ENCODE data around the gene ELOB.

ELOB gene

DNA sequence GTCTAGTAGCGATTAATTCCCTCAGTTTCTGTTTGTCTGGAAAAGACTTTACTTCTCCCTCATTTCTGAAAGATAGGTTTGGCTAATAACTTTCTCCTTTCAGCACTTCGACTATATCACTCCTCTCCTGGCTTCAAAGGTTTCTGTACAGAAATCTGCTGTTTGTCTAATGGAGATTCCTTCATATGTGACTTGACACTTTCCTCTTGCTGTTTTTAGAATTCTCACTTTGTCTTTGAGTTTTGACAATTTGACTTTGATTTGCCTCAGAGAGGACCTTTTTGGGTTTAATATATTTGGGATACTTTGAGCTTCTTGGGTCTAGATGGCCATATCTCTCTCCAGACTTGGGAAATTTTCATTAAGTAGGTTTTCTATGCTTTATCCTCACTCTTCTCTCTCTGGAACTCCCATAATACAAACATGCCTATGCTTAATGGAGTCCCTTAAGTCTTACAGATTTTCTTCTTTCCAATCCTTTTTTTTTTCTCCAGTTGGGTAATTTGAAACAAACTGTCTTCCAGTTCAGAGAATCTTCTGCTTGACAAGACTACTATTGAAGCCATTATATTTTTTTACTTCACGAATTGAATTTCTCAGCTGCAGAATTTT, 32.2 kb upstream of the ELOB start:
- no peak for DNase-seq

DNA sequence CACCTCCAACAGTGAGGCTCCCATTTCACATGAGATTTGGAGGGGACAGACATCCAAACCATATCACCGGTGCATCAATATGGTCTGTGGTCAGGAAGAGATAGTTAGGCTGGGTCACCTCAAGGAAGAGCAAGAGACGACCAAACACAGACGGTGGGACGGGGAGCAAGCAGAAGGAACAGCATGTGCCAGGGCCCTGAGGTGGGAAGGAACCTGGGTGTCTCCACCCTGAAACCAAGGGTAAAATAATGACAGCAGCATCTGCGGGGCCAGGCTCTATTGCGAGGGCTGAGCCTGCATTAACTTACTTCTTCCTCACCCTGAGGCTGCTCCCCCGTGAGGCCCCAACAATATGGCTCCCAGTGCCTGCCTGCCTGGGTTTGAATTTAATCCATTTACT, 31.1 kb upstream of the ELOB start:
- no peak for DNase-seq

DNA sequence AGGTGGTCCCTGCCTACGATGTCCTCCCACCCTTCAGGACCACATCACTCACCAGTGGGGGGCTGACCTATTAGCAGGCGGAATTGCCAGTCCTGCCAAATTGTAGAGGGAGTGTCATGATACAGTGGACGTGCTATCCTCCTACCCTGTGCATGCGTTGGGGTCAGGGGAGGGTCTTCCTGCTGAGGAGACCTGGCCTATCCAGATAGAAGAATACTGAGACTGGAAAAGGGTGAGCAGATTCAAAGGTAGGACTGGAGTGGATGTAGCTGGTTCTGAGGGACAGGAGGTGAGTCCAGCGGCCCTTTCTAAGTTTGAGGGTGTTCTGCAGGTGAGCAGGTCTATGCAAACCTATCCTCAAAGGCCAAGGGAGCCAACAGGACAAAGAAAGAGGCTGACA, 29.2 kb upstream of the ELOB start:
- no peak for DNase-seq

DNA sequence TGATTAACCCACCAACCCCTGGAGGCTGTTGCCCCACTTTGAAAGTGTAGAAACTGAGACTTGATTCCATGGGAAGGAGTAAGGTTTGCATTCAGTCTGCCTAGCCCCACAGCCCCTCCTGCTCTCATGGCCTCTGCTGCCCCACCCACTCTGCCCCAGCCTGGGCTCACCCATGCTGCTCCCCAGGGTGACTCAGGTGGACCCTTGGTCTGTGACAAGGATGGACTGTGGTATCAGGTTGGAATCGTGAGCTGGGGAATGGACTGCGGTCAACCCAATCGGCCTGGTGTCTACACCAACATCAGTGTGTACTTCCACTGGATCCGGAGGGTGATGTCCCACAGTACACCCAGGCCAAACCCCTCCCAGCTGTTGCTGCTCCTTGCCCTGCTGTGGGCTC, 27.6 kb upstream of the ELOB start:
- no peak for DNase-seq

DNA sequence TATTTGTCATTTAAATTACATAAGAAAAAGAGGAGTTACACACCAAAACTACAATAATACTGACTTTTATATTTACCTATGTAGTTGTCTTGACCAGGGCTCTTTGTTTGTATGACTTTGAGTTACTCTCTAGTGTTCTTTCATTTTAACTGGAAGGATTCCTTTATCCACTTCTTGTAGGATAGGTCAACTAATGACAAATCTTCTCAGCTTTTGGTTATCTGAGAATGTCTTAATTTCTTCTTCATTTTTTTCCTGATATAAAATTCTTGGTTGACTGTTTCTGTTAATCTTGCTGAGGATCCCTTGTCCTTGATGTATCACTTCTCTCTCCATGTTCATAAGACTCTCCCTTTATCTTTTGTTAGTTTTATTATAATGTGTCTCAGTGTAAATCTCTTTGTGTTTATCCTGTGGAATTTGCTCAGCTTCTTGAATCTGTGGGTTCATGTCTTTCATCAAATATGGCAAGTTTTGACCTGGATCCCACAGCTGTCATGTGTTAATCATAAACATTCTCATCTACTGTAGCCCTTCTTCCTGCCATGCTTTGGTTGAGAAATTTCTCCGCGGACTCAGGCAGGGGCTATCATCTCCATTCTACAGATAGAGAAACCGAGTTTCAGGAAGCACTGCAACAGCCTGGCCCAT, 26.6 kb upstream of the ELOB start:
- no peak for DNase-seq

DNA sequence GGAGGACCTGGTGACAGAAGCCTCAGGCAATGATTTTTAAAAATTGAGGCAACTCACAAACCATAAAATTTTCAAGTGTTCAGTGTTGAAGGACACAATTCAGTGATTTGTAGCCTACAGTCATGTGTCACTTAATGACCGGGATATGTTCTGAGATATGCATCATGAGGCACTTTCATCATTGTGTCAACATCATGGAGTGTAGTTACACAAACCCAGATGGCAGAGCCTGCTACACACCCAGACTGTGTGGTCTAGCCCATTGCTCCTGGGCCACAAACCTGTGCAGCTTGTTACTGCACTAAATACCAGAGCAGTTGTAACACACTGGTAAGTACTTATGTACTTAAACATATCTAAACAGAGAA, 22.8 kb upstream of the ELOB start:
- DNase-seq, result no peak

DNA sequence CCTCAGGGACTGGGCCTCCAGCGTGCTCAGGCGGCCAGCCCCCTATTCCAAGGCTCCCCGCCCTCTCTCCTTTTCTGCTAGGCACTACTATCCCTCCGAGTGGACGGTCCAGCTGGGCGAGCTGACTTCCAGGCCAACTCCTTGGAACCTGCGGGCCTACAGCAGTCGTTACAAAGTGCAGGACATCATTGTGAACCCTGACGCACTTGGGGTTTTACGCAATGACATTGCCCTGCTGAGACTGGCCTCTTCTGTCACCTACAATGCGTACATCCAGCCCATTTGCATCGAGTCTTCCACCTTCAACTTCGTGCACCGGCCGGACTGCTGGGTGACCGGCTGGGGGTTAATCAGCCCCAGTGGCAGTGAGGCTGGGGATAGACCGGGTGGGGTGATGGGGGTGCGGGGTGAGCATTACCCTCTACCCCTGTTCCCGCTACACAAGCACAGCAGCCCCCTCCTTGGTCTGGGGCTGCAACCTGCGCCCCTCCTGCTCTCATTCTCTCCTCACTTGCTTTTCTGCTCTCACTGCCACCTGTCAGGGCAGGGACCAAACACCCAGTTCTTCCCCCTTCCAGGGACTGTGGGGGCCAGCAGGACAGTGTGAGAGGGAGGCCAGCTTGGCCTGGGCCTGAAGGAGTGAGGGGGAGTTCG, 22.3 kb upstream of the ELOB start:
- DNase-seq, result no peak

DNA sequence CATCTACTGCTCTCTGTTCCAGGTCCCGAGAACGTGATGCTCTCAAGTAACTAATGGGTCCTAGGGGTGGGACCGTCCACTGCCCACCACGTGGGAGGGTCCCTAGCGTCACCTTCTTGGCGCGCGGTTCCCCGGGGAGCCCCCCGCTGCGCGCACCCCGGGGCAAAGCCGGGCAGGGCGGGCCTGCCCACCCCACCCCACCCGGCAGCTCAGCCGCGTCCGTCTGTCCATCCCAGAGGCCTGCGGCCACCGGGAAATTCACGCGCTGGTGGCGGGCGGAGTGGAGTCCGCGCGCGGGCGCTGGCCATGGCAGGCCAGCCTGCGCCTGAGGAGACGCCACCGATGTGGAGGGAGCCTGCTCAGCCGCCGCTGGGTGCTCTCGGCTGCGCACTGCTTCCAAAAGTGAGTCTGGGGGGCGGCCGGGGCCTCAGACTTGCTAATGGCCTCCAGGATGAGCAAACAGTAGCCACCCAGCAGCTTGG, 21.7 kb upstream of the ELOB start:
- DNase-seq, result no peak

DNA sequence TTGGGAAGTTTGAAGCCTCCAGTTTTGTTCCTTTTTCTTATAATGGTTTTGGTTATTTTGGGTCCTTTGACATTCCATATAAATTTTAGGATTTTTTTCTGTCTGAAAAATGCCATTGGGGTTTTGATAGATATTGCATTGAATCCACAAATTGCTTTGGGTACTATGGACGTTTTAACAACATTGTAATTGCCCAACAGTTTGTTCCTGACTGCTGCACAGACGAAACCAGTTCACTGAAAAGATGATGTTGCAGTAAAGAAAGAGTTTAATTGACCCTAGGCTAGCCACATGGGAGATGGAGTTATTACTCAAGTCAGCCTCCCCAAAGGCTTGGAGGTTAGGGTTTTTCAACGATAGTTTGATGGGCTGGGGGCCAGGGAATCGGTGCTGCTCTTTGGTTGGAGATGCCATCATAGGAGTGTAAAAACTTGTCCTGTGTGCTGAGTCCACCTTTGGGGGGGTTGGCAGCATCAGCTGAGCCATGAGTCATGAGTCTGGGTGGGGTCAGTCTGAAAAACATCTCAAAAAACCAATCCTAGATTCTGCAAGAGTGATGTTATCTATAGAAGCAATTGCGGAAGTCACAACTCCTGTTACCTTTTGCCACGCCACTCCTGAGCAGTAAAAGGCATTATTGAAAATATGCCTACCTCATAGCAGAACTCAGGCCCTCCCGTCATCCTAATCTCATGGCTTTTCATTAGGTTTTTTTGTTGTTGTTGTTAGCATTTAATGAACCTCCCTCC, 18.5 kb upstream of the ELOB start:
- DNase-seq, result no peak

DNA sequence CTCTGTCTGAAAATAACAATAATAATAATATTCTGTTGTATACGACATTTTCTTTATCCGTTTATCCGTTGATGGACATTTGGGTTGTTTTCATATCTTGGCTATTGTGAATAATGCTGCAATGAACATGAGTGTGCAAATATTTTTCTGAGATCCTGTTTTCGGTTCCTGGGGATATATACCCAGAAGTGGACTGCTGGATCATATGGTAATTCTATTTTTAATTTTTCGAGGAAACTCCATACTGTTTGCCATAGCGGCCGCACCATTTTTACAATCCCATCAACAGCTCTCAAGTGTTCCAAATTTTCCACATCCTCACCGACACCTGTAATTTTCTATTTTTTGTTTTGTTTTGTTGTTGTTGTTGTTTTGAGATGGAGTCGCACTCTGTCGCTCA, 15.9 kb upstream of the ELOB start:
- no peak for DNase-seq

DNA sequence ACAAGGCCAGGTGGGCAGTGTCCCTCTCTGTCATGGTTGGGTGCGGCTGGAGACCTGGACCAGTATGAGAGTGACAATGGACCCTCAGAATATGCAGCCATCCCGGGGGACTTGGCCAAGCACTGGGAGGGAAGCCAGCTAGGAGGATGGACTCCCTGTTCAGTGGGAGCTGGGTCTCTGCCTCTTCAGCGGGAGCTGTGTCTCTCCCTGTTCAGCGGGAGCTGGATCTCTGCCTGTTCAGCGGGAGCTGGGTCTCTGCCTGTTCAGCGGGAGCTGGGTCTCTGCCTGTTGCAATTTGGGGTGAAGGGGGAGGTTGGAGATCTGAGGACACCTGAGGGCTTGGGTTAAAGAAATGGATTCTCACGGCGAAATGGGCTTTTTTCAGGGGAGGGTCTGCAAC, 14.1 kb upstream of the ELOB start:
- DNase-seq, result no peak

DNA sequence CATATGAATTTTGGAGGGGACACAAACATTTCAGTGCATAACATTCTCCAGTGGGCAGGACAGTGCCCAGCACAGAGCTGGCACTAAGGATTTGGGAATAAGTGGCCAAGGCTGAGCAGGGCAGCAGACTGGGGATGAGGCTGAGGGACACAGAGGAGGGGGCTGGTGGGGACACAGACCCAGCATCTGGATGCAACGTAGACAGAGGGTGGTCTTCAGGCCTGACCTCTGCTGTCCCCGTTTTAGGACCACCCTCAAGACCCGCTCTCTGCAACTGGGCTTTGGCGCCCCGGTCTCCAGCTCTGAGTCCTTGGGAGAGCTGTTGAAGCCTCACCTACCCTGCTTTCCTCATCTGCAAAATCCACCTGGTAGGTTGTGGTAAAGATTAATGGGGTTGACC, 13.6 kb upstream of the ELOB start:
- DNase-seq, result no peak

DNA sequence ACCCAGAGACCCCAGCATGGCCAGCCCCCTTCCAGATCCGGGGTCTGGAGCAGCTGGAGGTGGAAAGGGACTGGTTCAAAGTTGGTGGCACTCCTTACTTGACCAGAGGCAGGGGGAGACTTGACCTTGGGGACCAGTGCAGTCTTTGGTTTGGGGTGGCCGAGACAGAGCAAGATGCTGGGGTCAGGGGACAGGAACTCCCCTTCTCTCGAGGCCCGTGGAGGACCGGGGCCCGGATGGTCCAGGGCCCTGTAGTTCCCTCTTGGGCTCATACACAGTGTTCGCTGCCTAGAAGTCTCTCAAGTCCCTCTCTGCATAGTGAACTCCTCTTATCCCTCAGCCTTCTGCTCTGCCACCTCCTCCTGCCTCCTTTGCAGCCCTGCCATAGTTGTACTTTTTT, 10.9 kb upstream of the ELOB start:
- no peak for DNase-seq

DNA sequence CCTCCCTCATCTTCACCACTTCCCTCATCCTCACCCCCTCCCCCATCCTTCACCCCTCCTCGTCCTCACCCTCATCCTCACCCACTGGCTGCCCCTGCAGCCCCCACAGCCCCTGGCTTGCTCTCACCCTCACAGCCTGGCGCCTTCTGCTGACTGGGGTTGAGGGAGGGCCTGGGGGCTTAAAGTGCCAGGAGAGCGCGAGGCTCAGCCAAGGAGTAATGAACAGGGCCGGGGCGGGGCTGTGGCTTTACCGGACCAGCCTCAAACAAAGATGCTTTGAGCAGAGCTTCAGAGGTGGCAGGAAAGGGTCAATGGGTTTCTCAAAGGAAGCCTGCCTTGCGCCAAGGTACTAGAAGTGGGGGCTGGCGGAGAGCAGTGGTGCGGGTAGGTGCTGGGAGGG, 10.3 kb upstream of the ELOB start, which contains the start of gene PRSS33:
Gene PRSS33 (minus strand): TSS at position 155 of the 400 bp plus-strand sequence. CDS start 1,013 bp downstream, outside the sequence.
- no peak for DNase-seq

DNA sequence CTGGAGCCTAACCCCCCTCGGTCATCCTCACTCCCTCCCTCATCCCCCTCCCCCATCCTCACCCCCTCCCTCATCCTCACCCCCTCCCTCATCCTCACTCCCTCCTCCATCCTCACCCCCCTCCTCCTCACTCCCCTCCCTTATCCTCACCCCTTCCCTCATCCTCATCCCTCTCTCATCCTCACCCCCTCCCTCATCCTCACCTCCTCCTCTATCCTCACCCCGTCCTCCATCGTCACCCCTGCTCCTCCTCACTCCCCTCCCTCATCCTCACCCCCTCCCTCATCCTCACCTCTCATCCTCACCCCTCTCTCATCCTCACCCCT, 9.7 kb upstream of the ELOB start:
- DNase-seq, result no peak

DNA sequence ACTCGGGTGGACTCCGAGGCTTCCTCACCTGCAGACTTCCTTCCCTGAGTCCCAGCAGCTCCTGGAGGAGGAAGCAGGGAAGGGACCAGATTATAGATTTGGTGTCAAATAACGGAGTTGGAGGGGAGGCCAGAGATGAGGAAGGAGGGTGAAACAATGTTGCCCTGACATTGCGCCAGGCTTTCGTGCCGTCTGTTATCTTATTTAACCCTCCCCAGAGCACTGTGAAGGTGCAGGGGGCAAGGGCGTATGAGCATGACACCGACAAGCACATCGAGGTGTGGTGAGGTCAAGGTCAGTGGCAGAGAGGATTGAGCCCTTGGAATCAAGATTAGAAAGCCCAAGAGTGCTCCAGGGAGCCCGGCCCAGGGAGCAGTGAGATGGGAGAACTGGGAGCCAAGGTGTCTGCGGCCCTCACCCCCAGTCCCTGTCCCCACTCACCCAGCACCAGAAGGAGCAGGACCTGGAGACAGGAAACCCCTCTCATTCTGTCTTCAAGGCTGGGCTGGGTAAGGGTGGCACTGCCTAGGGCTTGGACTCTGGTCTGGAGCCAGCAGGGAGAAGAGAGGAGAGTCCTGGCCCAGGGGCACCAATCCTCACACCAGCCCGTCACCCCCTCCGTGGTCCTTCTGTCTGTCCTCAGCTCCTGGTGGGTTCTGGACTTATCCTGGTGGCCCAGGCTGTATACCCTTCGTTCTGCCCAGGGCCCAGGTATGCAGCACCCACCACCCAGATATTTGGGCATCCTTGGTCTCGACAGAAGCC, 9.2 kb upstream of the ELOB start:
- no peak for DNase-seq

DNA sequence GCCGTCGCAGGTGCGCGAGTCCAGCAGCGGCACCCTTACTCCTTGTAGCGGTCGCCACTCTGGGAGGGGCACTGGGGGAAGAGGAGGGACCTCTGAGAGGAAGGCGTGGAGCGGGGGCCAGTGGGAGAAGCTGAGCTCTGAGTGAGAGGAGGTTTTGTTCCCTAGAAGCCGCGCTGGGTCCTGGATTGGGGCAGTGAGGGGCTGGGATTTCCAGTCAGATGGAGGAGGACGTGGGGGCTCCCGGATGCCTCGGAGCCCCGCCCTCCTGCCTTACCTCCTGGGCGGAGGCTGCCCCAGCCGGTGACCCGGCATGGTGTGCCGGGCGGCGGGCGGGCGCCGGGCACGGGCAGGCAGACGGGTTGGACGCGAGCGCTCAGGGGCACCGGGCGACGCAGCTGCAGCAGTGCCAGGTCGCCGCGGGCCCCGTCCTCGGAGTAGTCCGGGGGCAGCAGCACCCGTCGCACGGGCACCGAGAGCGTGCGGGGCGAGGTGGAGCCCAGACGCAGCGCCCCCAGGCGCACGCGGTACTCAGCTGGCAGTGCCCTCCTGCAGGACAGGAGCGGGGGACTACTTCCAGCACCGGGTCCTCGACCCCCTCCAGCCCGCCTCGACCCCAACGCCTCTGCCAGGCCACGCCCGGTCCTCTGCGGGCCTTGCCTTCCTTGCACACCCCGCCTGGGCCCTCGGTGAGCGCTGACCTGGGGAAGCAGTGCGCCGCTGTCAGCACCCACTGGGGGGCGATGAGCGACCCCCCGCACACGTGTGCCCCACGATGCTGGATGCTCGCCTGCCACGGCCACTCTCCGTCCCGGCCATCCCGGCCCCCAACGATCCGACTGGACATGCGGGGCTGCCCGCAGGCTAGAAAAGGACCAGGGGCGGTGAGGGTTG, 8.3 kb upstream of the ELOB start:
- DNase-seq, result peak in 1 of 2 donors; percentile 39

DNA sequence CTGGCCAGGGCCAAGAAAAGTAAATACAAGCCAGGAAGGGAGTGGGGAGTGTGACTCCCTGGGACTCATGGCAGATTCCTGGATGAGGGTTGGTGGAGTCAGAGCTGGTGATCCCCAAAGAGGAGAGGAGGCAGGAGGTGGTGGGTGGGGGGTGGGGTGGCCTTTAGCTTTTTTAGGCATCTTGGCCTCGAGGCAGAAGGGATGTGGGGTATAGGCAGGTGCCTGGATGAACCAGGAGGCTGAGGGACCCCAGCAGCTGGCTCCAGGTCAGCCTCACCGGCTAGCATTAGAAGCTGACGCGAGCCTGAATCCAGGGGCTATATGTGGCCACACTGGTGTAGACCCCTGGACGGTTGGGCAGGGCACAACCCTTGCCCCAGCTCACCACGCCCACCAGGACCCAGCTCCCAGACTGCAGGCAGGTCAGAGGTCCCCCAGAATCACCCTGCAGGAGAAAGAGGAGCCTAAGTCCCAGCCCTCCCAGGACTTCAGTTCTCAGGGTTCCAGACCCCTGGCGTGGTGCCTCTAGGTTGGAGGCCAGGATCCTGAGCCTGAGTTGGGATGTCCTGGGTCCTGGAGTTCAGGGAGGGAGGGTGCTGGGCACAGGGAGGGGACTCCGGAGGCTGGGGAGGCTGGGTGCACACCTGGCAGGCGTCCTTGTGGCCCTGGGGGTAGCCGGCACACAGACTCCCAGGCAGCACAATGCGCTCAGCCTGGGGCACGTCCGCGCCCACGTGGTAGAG, 7.4 kb upstream of the ELOB start:
- no peak for DNase-seq

DNA sequence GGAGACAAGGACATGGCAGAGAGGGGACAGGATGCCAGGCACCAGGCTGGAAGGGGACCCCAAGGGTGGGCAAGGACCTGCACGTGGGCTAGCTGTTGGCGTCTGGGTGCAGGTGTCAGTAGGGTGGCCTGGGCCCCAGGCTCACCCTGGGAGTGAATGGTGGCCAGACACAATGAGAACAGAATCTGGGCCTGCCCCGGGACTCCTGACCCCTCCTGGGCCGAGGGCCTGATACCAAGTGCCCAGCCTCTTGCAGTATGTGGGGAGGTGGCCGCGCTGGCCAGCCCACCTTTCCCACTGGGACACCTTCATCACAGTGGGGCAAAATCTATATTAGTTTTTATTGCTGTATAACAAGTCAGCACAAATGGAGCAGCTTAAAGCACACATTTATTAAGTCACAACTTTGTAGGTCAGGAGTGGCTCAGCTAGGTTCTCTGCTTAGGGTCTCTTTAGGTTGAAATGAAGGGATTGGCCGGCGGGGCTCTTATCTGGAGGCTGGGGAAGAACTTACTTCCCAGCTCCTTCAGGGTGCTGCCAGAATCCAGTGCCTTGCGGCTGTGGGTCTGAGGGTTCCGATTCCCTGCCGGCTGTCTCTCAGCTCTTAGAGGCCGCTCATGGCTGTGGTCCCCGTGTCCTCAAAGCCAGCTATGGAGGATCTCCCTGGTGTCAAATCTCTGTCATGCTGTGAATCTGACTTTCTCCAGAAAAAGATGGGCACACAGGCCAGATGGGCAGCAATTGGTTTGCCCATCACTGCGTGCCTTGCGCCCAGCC, 6.7 kb upstream of the ELOB start:
- no peak for DNase-seq

DNA sequence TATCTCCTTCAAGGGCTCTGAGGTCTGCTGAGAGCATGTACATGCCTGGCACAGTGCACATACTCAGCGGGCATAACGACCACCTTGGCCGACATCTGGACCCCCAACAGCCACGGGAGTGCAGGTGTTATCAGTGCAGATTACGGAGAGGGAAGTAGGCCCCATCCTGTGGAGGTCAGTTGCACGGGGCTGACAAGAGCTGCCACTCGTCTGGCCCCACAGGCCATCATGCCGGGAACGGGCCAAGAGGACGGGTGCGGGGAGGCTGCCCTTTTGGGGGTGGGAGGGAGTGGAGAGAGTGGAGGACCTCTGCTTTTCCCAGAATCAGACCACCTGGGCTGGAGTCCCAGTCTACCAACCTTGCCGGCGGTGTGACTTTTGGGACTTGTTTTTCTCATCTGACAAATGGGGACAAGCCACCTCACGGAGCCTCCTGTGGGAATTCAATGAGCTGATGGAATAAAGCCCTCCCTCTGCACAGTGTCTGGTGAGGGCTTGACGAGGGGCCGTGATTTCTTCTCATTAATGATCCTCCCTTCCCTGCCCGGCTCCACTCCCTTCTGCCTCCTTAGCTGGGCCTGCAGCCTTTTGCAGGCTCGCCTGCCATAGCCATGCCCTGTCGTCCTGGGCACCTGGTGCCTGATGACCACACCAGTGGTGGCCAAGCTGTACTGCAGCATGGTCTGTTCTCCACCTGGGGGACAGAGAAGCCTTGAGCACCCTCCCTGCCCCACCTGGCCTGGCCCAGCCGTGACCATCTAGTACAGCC, 5.7 kb upstream of the ELOB start:
- no peak for DNase-seq
